Spinal cord (tissue), 10 donors: ENCODE results near the gene MGAT5. TPM values are rescaled to one million over a fixed set of nuclear protein-coding genes. Genes with fewer than 3 reads are reported as not detected.
A peak's percentile ranks its signal among the peaks of the same experiment; 100 is the strongest.

Experiments
- DNase-seq, 6 donors: peaks; one replicate each; pipeline versions ENCODE4 v3.0.0 to v3.0.0-alpha.2; 2013 to 2015; ENCODE audit warnings: low spot score in 6 of 6, low read depth in 4 of 6
- H3K27ac ChIP-seq: one replicate; pipeline ENCODE4 v1.5.1; 2013; ENCODE audit warnings: low read depth, low read length, control low read depth
- H3K27me3 ChIP-seq: one replicate; pipeline ENCODE4 v1.6.1; 2013; ENCODE audit warnings: low read length; ENCODE audit not compliant: control insufficient read depth, insufficient read depth
- H3K36me3 ChIP-seq: one replicate; pipeline ENCODE4 v1.6.1; 2013; ENCODE audit warnings: low read length; ENCODE audit not compliant: control insufficient read depth, insufficient read depth
- H3K4me1 ChIP-seq: one replicate; pipeline ENCODE4 v1.6.1; 2013; ENCODE audit warnings: low read length; ENCODE audit not compliant: control insufficient read depth, insufficient read depth
- H3K4me3 ChIP-seq: one replicate; pipeline ENCODE4 v1.5.1; 2013; ENCODE audit warnings: low read depth, low read length, control low read depth
- H3K9me3 ChIP-seq: one replicate; pipeline ENCODE4 v1.6.1; 2013; ENCODE audit warnings: low read length; ENCODE audit not compliant: control insufficient read depth, insufficient read depth
- WGBS: methylation state at CpG from one replicate; pipeline ENCODE4 v1.1.5; 2013; ENCODE audit warnings: missing lambda C conversion rate; ENCODE audit not compliant: insufficient coverage; 5-methylcytosine and 5-hydroxymethylcytosine counted together
- polyA plus RNA-seq, 2 donors: library from polyadenylated mRNA; unstranded; fragments of 120-200 nt; gene quantifications; one replicate each; pipeline ENCODE4 v1.2.1, GENCODE V29; 2013; ENCODE audit not compliant: insufficient read length in 2 of 2
- total RNA-seq, 2 donors: library from RNA; depleted of rRNA in 1 of 2; stranded (reverse); fragments of 120-200 nt in 1 of 2; fragments of >200 nt in 1 of 2; gene quantifications; one replicate each; pipeline versions ENCODE4 v1.2.3 to v1.2.4, GENCODE V29; 2013 to 2014
- donor health status: healthy.

MGAT5 gene
- total and polyA plus RNA-seq, 4 donors, result 45.8 to 76.6 (median 48.3) TPM

DNA sequence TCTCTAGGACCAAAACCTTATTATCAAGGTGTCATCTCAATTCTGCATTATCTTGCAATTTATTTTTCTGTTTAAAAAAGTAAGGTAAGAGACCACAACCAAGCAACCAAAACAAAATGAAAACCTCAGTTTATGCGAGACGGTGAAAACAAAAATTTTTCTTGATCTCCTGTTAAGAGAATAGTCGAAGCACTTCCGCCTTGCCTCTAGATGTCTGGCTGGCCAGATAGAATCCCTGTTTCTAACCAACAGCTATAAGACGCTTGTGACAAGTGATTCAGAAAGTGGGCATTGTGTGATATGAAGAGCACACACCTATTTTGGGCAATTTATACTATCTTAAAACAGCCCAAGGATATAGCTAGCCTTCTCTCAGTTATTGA, 51.2 kb downstream of the MGAT5 start:
- no peaks in the 10 kb centered on the region for H3K36me3 ChIP-seq
- no peak overlapping the region for H3K27ac ChIP-seq
- no peaks in the 10 kb centered on the region for H3K4me1 ChIP-seq
- WGBS, result no CpG with 5 or more reads among the region's 5 CpGs
- no peaks in the 10 kb centered on the region for H3K27me3 ChIP-seq
- H3K9me3 ChIP-seq, result no peaks in the 10 kb centered on the region
- DNase-seq, result no peak
- H3K4me3 ChIP-seq, result no peak overlapping the region

DNA sequence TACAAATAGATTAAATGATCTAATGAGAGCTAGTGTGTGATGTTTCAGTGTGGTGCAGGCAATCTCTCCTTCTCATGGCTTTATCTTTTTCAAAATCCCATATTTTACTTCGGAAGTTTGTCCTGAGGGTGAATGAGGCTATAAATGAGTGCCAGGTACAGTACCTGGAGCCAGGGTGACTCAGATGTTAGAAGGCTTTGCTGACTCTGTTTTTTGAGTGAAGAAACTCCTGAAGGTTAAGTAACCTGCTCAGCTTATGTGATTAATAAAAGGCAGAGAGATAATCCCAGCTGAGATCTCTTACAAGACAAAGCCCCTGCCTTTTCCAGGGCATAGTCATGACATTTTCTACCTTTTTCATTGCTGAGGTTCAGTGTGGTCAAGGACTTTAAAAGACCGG, 52.6 kb downstream of the MGAT5 start:
- no peaks in the 10 kb centered on the region for H3K27me3 ChIP-seq
- H3K9me3 ChIP-seq, result no peaks in the 10 kb centered on the region
- H3K4me3 ChIP-seq, result no peak overlapping the region
- no peak overlapping the region for H3K27ac ChIP-seq
- no peaks in the 10 kb centered on the region for H3K36me3 ChIP-seq
- H3K4me1 ChIP-seq, result peaks cover 2% of the 10 kb centered on the region
- no peak for DNase-seq
- WGBS, result 100% methylated on average over 1 of the region's 2 CpGs

DNA sequence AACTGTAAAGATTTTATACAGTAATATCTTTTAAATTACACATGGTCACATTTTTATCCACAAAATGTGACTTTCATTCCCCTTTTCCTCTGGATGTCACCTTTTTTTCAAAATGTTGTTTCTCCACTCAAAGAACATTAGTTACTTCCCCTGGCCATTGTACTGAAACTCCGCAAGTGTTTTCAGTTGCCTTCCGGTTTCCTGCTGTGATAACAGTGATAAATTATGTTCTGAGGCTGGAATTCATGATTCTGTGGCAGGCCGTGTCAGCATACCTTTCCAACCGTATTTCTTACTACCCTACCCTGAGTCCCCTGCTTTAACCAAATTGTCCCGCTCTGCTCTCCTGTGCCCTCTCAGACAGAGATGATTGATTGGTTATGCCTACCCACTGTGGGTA, 53.5 kb downstream of the MGAT5 start:
- no peaks in the 10 kb centered on the region for H3K27me3 ChIP-seq
- H3K4me1 ChIP-seq, result peaks cover 5% of the 10 kb centered on the region
- WGBS, result no CpG with 5 or more reads among the region's 5 CpGs
- no peaks in the 10 kb centered on the region for H3K9me3 ChIP-seq
- no peak for DNase-seq
- no peak overlapping the region for H3K4me3 ChIP-seq
- no peak overlapping the region for H3K27ac ChIP-seq
- H3K36me3 ChIP-seq, result no peaks in the 10 kb centered on the region

DNA sequence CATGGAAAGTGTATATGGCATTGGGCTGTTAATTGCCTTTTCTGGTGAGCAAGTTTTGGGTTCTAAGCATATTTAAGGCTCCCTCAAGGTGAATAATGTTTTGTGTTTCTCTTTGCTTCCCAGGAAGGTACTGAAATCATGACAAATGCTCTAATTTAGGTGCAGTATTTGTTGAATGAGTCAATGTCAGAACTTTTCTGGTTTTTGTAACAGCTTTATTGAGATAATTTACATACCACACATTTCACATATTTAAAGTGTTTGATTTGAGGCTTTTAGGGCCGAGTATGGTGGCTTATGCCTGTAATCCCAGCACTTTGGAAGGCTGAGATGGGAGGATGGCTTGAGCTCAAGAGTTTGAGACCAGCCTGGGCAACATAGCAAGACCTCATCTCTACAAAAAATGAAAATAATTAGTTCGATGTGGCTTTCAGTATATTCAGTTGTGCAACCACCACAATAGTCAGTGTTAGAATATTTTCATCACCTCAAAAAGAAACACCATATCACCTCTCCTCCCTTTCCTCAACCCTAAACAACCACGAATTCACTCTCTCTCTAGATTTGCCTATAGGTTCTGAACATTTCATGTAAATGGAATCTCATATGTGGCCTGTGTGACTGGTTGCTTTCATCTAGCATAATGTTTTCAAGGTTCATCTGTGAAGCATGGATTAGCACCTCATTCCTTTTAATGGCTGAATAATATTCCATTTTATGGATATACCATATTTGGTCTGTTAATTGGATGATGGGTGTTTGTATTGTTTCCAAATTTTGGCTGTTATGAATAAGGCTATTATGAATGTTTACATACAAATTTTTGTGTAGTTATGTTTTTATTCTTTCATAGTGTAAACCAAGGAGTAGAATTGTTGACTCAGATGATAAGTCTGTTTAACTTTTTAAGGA, 54.9 kb downstream of the MGAT5 start:
- no CpG with 5 or more reads among the region's 3 CpGs for WGBS
- no peak for DNase-seq
- Histone ChIP-seq H3K4me1 (peaks cover 9% of the 10 kb centered on the region), H3K36me3 (no peaks in the 10 kb centered on the region), H3K27me3 (no peaks in the 10 kb centered on the region), H3K27ac (no peak overlapping the region), H3K4me3 (no peak overlapping the region), H3K9me3 (no peaks in the 10 kb centered on the region)

GRCh38 chr2:134310107-134311079, 56.5 kb downstream of the MGAT5 start:
- Histone ChIP-seq H3K4me3 (no peak overlapping the region), H3K9me3 (no peaks in the 10 kb centered on the region), H3K27ac (no peak overlapping the region), H3K36me3 (no peaks in the 10 kb centered on the region), H3K4me1 (peaks cover 24% of the 10 kb centered on the region), H3K27me3 (no peaks in the 10 kb centered on the region)
- WGBS, result 15% methylated on average over 2 of the region's 3 CpGs
- DNase-seq, result peak in 1 of 6 donors; percentile 52

DNA sequence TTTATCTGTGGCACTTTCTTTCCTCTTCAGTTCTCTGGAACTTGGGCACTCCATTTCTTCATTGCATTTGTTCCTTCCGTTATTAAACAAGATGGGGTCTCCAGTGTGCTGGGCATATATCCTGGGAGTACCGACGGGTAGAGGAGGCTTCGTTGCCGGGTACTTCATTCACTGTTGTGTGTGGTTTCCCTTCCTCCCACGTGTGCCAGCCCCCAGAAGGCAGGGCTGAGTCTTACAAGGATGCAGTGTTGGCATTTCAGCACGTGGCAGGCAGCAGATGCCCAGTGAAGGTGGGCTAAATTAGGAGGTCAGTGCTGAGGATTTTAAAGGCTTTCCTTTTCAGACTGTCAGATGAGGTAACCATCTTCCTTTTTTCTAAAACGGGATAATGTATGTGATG, 58.6 kb downstream of the MGAT5 start:
- no peaks in the 10 kb centered on the region for H3K27me3 ChIP-seq
- H3K36me3 ChIP-seq, result no peaks in the 10 kb centered on the region
- H3K9me3 ChIP-seq, result no peaks in the 10 kb centered on the region
- no peak overlapping the region for H3K27ac ChIP-seq
- no peak overlapping the region for H3K4me3 ChIP-seq
- peaks cover 26% of the 10 kb centered on the region for H3K4me1 ChIP-seq
- 38% methylated on average over 4 of the region's 8 CpGs for WGBS
- DNase-seq, result no peak

DNA sequence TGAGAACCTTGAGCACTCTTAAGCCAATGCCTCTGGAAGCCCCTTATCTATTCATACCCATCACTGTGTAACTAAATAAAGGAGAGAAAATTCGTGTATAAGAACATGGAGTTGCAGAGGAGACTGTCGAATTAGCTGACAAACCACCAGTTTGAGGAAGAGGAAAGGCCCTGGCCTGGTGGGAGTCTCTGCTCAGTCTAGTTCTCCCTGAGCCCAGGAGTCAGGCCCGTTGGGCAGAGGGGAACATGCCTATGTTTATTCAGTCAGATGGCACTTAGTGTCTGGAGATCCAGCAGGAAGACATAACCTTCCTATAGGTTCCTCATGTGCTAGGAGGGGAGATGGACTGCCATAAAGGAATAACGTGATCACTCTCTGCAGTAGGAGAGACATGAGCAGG, 60.3 kb downstream of the MGAT5 start:
- 79% methylated on average over 2 of the region's 4 CpGs for WGBS
- Histone ChIP-seq H3K4me3 (no peak overlapping the region), H3K4me1 (peaks cover 29% of the 10 kb centered on the region), H3K27me3 (no peaks in the 10 kb centered on the region), H3K27ac (peak overlapping the region; percentile 34), H3K9me3 (no peaks in the 10 kb centered on the region), H3K36me3 (peaks cover 3% of the 10 kb centered on the region)
- DNase-seq, result no peak

DNA sequence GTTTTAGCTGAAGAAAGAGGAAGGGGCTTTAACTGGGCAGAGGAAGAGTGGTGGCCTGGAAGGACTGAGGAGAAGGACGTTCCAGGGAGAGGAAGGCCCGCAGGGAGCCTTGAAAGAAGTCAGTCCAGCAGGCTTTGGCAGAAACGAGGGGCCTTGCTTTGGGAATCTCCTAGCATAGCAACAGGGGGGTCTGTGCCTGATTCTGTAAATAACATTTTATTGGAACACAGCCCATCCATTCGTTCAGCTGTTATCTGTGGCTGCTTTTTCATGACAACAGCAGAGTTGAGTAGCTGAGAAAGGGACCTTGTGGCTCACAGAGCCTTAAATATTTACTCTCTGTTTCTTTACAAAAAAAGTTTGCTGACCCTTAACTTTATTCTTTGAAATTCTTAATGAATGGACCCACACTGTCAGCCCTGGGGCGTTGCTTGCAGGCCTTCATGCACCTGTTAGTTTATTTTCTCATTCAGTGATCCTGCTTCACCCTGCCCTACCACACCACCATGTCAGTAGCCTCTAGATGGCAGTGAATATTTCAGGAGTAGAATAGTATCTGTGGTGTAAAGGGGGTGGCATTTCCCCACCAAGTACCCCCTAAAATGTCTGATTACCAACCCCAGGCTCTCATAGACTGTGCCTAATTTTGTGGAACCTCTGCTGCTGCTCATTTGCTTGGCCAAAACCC, 61.0 kb downstream of the MGAT5 start:
- peaks cover 5% of the 10 kb centered on the region for H3K36me3 ChIP-seq
- H3K4me1 ChIP-seq, result peaks cover 29% of the 10 kb centered on the region
- WGBS, result 31% methylated on average over 3 of the region's 5 CpGs
- peak in 2 of 6 donors; percentile 60 to 84 for DNase-seq
- H3K27ac ChIP-seq, result peak overlapping the region; percentile 34
- H3K4me3 ChIP-seq, result no peak overlapping the region
- H3K27me3 ChIP-seq, result no peaks in the 10 kb centered on the region
- H3K9me3 ChIP-seq, result no peaks in the 10 kb centered on the region

DNA sequence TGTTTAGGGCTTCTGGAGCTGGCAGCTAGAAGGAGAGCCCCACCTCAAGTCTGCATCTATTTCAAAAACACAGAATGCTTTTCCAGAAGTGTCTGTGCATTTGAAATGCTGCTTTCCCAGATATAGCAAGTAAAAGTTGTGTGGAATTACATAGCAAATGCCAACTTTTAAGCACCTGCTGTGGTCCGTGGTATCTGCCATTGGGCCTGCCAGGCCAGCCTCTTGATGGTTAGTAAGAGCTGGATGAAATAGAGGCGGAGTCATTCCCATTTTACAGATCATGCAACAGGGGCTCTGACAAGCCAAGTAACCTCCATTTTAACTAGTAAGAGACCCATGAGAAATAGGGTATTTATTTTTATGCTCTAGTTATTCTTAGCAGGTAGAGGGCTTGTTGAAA, 61.6 kb downstream of the MGAT5 start:
- DNase-seq, result no peak
- 80% methylated on average over 1 of the region's 2 CpGs for WGBS
- H3K27ac ChIP-seq, result no peak overlapping the region

More for the DNA sequence above, 61.6 kb downstream of the MGAT5 start:
- Histone ChIP-seq H3K27me3 (no peaks in the 10 kb centered on the region), H3K9me3 (no peaks in the 10 kb centered on the region), H3K36me3 (peaks cover 5% of the 10 kb centered on the region), H3K4me1 (peaks cover 29% of the 10 kb centered on the region), H3K4me3 (no peak overlapping the region)
